Measurements from ENCODE around the gene CPSF3. TPM values are rescaled to one million over a fixed set of nuclear protein-coding genes. Genes with fewer than 3 reads are reported as not detected.

The CPSF3 gene
- total RNA-seq, 6 experiments from 2014 or later = 40.6 to 49.8 (median 44.5) TPM

DNA sequence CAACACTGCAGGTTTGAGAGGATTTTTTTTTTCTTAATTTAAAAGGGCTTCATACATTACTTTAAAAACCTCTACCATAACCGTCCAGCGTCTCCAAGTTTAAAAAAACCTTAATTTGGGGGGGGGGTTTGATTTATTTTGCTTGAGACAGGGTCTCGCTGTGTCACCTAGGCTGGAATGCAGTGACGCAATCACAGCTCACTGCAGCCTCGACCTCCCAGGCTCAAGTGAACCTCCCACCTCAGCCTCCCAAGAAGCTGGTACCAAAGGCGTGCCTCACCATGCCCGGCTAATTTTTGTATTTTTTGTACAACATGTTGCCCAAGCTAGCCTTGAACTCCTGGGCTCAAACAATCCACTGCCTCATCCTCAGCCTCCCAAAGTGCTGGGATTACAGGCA is 95.3 kb downstream of the CPSF3 start:
- Mint-ChIP-seq H3K4me1 (ENCODE audit: low read depth) (peaks cover 7% of the 10 kb centered on the region), H3K36me3 (ENCODE audit: low read depth) (peaks cover 28% of the 10 kb centered on the region), H3K27ac (no peak overlapping the region), H3K4me3 (no peak overlapping the region), H3K9me3 (no peaks in the 10 kb centered on the region), H3K27me3 (ENCODE audit: insufficient read depth) (no peaks in the 10 kb centered on the region)
- no peak for TF ChIP-seq CTCF (IDR thresholded peaks at IDR 0.05)
- DNase-seq = no peak

GRCh38 chr2:9519250-9519649 is 95.8 kb downstream of the CPSF3 start:
- DNase-seq = no peak
- H3K4me3 Mint-ChIP-seq = no peak overlapping the region
- H3K4me1 Mint-ChIP-seq (ENCODE audit: low read depth) = peaks cover 7% of the 10 kb centered on the region
- no peaks in the 10 kb centered on the region for H3K9me3 Mint-ChIP-seq
- TF ChIP-seq CTCF (IDR thresholded peaks at IDR 0.05) = no peak
- H3K27me3 Mint-ChIP-seq (ENCODE audit: insufficient read depth) = no peaks in the 10 kb centered on the region
- H3K27ac Mint-ChIP-seq = peak overlapping the region; percentile 58; the same call in 1 of the 2 replicates
- peaks cover 33% of the 10 kb centered on the region for H3K36me3 Mint-ChIP-seq (ENCODE audit: low read depth)

Other genes with a start within 250 kb of the CPSF3 start
- 10 to 100 TPM; 31.2 to 37.4 (median 34.3) TPM for gene ASAP2, start 216.8 kb upstream of the CPSF3 start, total RNA-seq (2021; fragmentation: NEBNext Ultra II Directional; extraction: Animal tissue kit (Norgen Biotek cat#: 25700))
- 100 to 1,000 TPM; 205 to 238 (median 225) TPM for gene ITGB1BP1, start 126 bp upstream of the CPSF3 start, total RNA-seq (2021; fragmentation: NEBNext Ultra II Directional; extraction: Animal tissue kit (Norgen Biotek cat#: 25700))
- 10 to 100 TPM; 65.5 to 79.0 (median 71.0) TPM for gene IAH1, start 50.9 kb downstream of the CPSF3 start, total RNA-seq (2021; fragmentation: NEBNext Ultra II Directional; extraction: Animal tissue kit (Norgen Biotek cat#: 25700))
- 10 to 100 TPM; 16.0 to 20.0 (median 19.4) TPM for gene ADAM17, start 132.2 kb downstream of the CPSF3 start, total RNA-seq (2021; fragmentation: NEBNext Ultra II Directional; extraction: Animal tissue kit (Norgen Biotek cat#: 25700))
- 100 to 1,000 TPM; 461 to 607 (median 548) TPM for gene YWHAQ, start 207.3 kb downstream of the CPSF3 start, total RNA-seq (2021; fragmentation: NEBNext Ultra II Directional; extraction: Animal tissue kit (Norgen Biotek cat#: 25700))